ENCODE measurements around the gene CGB7.
"Not testable (repeated sequence)": the region's sequence is repeated elsewhere in the genome, so short reads cannot be mapped to it uniquely, and the experiment has no call there.

DNA sequence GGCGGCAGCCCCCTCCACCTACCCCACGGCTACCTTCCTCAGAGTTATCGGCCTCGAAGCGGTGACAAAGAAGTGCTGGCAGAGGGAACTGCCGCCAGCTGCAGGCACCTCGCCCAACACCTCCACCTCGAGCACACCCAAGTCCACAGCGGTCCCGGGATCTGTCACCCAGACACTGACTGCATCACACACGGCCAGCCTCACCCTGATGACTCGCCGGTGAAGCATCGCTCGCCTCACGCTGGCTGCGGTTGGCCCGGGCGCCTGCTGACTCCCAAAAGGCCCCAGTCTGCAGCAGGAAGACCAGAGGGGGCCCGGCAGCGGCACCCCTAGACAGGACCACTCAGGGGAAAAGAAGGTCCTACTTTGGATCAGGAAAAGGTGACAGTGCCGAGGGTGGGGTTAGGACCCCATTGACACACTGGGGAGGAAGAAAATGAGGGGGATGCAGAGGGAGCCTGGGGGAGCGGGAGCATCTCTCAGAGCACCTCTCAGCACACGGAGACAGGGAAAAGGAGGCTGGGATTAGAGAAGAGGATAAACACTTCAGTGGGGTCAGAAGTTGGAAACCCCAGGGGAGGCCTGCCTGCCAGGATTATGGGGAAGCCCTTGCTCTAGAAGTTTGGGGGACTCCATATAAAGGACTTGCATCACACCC is 7.0 kb downstream of the CGB7 start:
- not testable (repeated sequence) for TF ChIP-seq EZH2 (IDR thresholded peaks at IDR 0.05; ENCODE audit: insufficient read depth, poor library complexity, severe bottlenecking); EZH2phosphoT487 (IDR thresholded peaks at IDR 0.05; ENCODE audit: insufficient read depth, low read depth)
